ENCODE measurements around the gene SEC11C. TPM values are rescaled to one million over a fixed set of nuclear protein-coding genes. Genes with fewer than 3 reads are reported as not detected.

The SEC11C gene
- total RNA-seq, 2 donors from 2014 or later = 24.4 to 37.4 TPM

- no peak overlapping the region for H3K4me3 ChIP-seq
- DNase-seq (ENCODE audit: low spot score) (no peak), ATAC-seq (ENCODE audit: insufficient number of reproducible peaks, low FRiP score, low read depth) (no peak)
- H3K27ac ChIP-seq = no peak overlapping the region
- H3K36me3 ChIP-seq = no peaks in the 10 kb centered on the region
- H3K27me3 ChIP-seq (replicated peaks; ENCODE audit: insufficient read depth) = no peaks in the 10 kb centered on the region
- H3K4me1 ChIP-seq (ENCODE audit: control insufficient read depth in 1 of 2, low read depth in 2 of 2) = no peaks in the 10 kb centered on the region
- TF ChIP-seq CTCF (IDR thresholded peaks at IDR 0.05) = no peak
- H3K9me3 ChIP-seq = peaks cover 6% of the 10 kb centered on the region
These were observed 37.8 kb downstream of the SEC11C start for GRCh38 chr18:59177485-59177884.

GRCh38 chr18:59180150-59180845 lies 40.6 kb downstream of the SEC11C start:
- Histone ChIP-seq H3K27me3 (replicated peaks; ENCODE audit: insufficient read depth) (no peaks in the 10 kb centered on the region), H3K9me3 (no peaks in the 10 kb centered on the region), H3K36me3 (no peaks in the 10 kb centered on the region), H3K27ac (no peak overlapping the region), H3K4me1 (ENCODE audit: control insufficient read depth in 1 of 2, low read depth in 2 of 2) (no peaks in the 10 kb centered on the region), H3K4me3 (no peak overlapping the region)
- no peak for TF ChIP-seq CTCF (IDR thresholded peaks at IDR 0.05)
- ATAC-seq (ENCODE audit: insufficient number of reproducible peaks, low FRiP score, low read depth) (no peak), DNase-seq (ENCODE audit: low spot score) (no peak)

GRCh38 chr18:59182673-59183072 lies 43.0 kb downstream of the SEC11C start:
- no peak for DNase-seq (ENCODE audit: low spot score)
- ATAC-seq (ENCODE audit: insufficient number of reproducible peaks, low FRiP score, low read depth) = no peak

GRCh38 chr18:59189008-59189407 lies 49.3 kb downstream of the SEC11C start:
- no peak overlapping the region for H3K4me3 ChIP-seq
- no peaks in the 10 kb centered on the region for H3K36me3 ChIP-seq
- no peak for DNase-seq (ENCODE audit: low spot score)
- no peak for TF ChIP-seq CTCF (IDR thresholded peaks at IDR 0.05)
- ATAC-seq (ENCODE audit: insufficient number of reproducible peaks, low FRiP score, low read depth) = no peak
- no peak overlapping the region for H3K27ac ChIP-seq
- H3K4me1 ChIP-seq (ENCODE audit: control insufficient read depth in 1 of 2, low read depth in 2 of 2) = no peaks in the 10 kb centered on the region
- no peaks in the 10 kb centered on the region for H3K27me3 ChIP-seq (replicated peaks; ENCODE audit: insufficient read depth)
- H3K9me3 ChIP-seq = no peaks in the 10 kb centered on the region

More at GRCh38 chr18:59182673-59183072, 43.0 kb downstream of the SEC11C start:
- no peak overlapping the region for H3K4me3 ChIP-seq
- H3K27me3 ChIP-seq (replicated peaks; ENCODE audit: insufficient read depth) = no peaks in the 10 kb centered on the region
- no peaks in the 10 kb centered on the region for H3K4me1 ChIP-seq (ENCODE audit: control insufficient read depth in 1 of 2, low read depth in 2 of 2)
- no peaks in the 10 kb centered on the region for H3K9me3 ChIP-seq
- no peak for TF ChIP-seq CTCF (IDR thresholded peaks at IDR 0.05)
- no peaks in the 10 kb centered on the region for H3K36me3 ChIP-seq
- H3K27ac ChIP-seq = no peak overlapping the region

GRCh38 chr18:59189746-59190145 lies 50.1 kb downstream of the SEC11C start:
- no peak for TF ChIP-seq CTCF (IDR thresholded peaks at IDR 0.05)
- ATAC-seq (ENCODE audit: insufficient number of reproducible peaks, low FRiP score, low read depth) = no peak
- no peak for DNase-seq (ENCODE audit: low spot score)
- Histone ChIP-seq H3K27ac (no peak overlapping the region), H3K27me3 (replicated peaks; ENCODE audit: insufficient read depth) (no peaks in the 10 kb centered on the region), H3K4me3 (no peak overlapping the region), H3K9me3 (no peaks in the 10 kb centered on the region), H3K36me3 (no peaks in the 10 kb centered on the region), H3K4me1 (ENCODE audit: control insufficient read depth in 1 of 2, low read depth in 2 of 2) (no peaks in the 10 kb centered on the region)
